Gastroesophageal sphincter (tissue), 4 donors: ENCODE measurements around the gene AREL1. TPM values are rescaled to one million over a fixed set of nuclear protein-coding genes. Genes with fewer than 3 reads are reported as not detected.

ENCODE experiments used
- ATAC-seq: fragments of 150-250 bp; one replicate; pipeline ENCODE4 v1.9.1; 2016; ENCODE audit warnings: mild to moderate bottlenecking, moderate library complexity
- H3K27ac ChIP-seq, 4 donors: fragments of 200-600 bp; sonication (generic) in 3 of 4; 1 replicate in 3 of 4; 2 replicates in 1 of 4; pipeline ENCODE4 v1.5.1; 2016 to 2019
- H3K27me3 ChIP-seq: fragments of 200-600 bp; sonication (generic); one replicate; pipeline ENCODE4 v1.5.1; 2019
- H3K36me3 ChIP-seq, 2 donors: fragments of 200-600 bp; sonication (generic); one replicate each; pipeline ENCODE4 v1.5.1; 2019; ENCODE audit warnings: control low read depth in 1 of 2
- H3K4me1 ChIP-seq, 3 donors: fragments of 200-600 bp; sonication (generic); 1 replicate in 2 of 3; 2 replicates in 1 of 3; pipeline ENCODE4 v1.5.1; 2016 to 2019; ENCODE audit warnings: control low read depth in 2 of 3
- H3K4me3 ChIP-seq, 2 donors: fragments of 200-600 bp; sonication (generic); one replicate each; pipeline ENCODE4 v1.5.1; 2019; ENCODE audit warnings: mild to moderate bottlenecking in 1 of 2, moderate library complexity in 1 of 2
- H3K9me3 ChIP-seq, 3 donors: fragments of 200-600 bp; sonication (generic); one replicate each; pipeline ENCODE4 v1.5.1; 2017 to 2019; ENCODE audit warnings: control low read depth in 2 of 3
- CTCF ChIP-seq, 4 experiments: fragments of 200-600 bp in 2 of 4; fragments of 450-650 bp in 2 of 4; sonication (generic) in 1 of 4; IDR thresholded peaks; one replicate each; pipeline ENCODE4 v1.5.1; 2017 to 2019; ENCODE audit warnings: antibody characterized with exemption in 4 of 4, mild to moderate bottlenecking in 2 of 4, moderate library complexity in 2 of 4
- EP300 ChIP-seq: sonication (generic); formaldehyde crosslinking; IDR thresholded peaks from one replicate; pipeline ENCODE4 v1.6.1; 2017; ENCODE audit warnings: antibody characterized with exemption, mild to moderate bottlenecking
- POLR2A ChIP-seq, 2 donors: fragments of 450-650 bp; IDR thresholded peaks; one replicate each; pipeline ENCODE4 v1.6.1; 2017; ENCODE audit warnings: antibody characterized with exemption in 2 of 2, mild to moderate bottlenecking in 2 of 2, moderate library complexity in 1 of 2
- POLR2AphosphoS5 ChIP-seq: sonication (generic); formaldehyde crosslinking; IDR thresholded peaks from one replicate; pipeline ENCODE4 v1.6.1; 2017; ENCODE audit warnings: antibody characterized with exemption
- WGBS, 2 donors: methylation state at CpG; one replicate each; pipeline ENCODE4 v1.1.5; 2018; ENCODE audit warnings: low coverage in 1 of 2; 5-methylcytosine and 5-hydroxymethylcytosine counted together
- total RNA-seq, 4 donors: library from RNA; depleted of rRNA; stranded (reverse); fragments of >200 nt; gene quantifications; one replicate each; pipeline ENCODE4 v1.1.0, GENCODE V29; 2016

The AREL1 gene
- total RNA-seq, 4 donors from 2014 or later: 14.3 to 39.9 (median 19.9) TPM

GRCh38 chr14:74754157-74754556 is 41.3 kb upstream of the AREL1 start:
- WGBS, 2 donors: 71 to 88% methylated on average over 2 of the region's 2 CpGs
- peaks cover 0 to 10% (median 0%) of the 10 kb centered on the region in 3 donors for H3K9me3 ChIP-seq
- H3K27ac ChIP-seq: no peak overlapping the region
- TF ChIP-seq EP300 (no peak), POLR2AphosphoS5 (no peak), POLR2A (IDR thresholded peaks at IDR 0.05) (no peak), CTCF (IDR thresholded peaks at IDR 0.05) (no peak)
- no peaks in the 10 kb centered on the region for H3K4me1 ChIP-seq
- no peaks in the 10 kb centered on the region for H3K36me3 ChIP-seq
- ATAC-seq: no peak
- H3K27me3 ChIP-seq: no peaks in the 10 kb centered on the region
- H3K4me3 ChIP-seq: no peak overlapping the region

- no peak for ATAC-seq
- H3K4me1 ChIP-seq: no peaks in the 10 kb centered on the region
- H3K27ac ChIP-seq: no peak overlapping the region
- WGBS, 2 donors: 80% methylated on average over 2 of the region's 2 CpGs
- no peaks in the 10 kb centered on the region for H3K27me3 ChIP-seq
- TF ChIP-seq EP300 (no peak), POLR2A (IDR thresholded peaks at IDR 0.05) (no peak), POLR2AphosphoS5 (no peak), CTCF (IDR thresholded peaks at IDR 0.05) (no peak)
- H3K36me3 ChIP-seq: no peaks in the 10 kb centered on the region
- peaks cover 0 to under 1% (median 0%) of the 10 kb centered on the region in 3 donors for H3K9me3 ChIP-seq
- no peak overlapping the region for H3K4me3 ChIP-seq
Measured at GRCh38 chr14:74747237-74747636, 34.4 kb upstream of the AREL1 start.

GRCh38 chr14:74739293-74740030 is 26.6 kb upstream of the AREL1 start:
- H3K9me3 ChIP-seq: no peaks in the 10 kb centered on the region
- no peak overlapping the region for H3K4me3 ChIP-seq
- no peak overlapping the region for H3K27ac ChIP-seq
- ATAC-seq: no peak
- WGBS, 2 donors: 89 to 93% methylated on average over 7 to 8 of the region's 8 CpGs
- peaks cover 0 to 56% of the 10 kb centered on the region in 2 donors for H3K36me3 ChIP-seq
- H3K4me1 ChIP-seq: no peaks in the 10 kb centered on the region
- H3K27me3 ChIP-seq: no peaks in the 10 kb centered on the region
- TF ChIP-seq POLR2AphosphoS5 (no peak), CTCF (IDR thresholded peaks at IDR 0.05) (no peak), POLR2A (IDR thresholded peaks at IDR 0.05) (no peak), EP300 (no peak)

- 95 to 100% methylated on average over 3 to 4 of the region's 4 CpGs for WGBS, 2 donors
- H3K36me3 ChIP-seq: peaks cover 0 to 72% of the 10 kb centered on the region in 2 donors
- TF ChIP-seq POLR2A (IDR thresholded peaks at IDR 0.05) (no peak), POLR2AphosphoS5 (no peak), CTCF (IDR thresholded peaks at IDR 0.05) (no peak), EP300 (no peak)
- no peaks in the 10 kb centered on the region for H3K9me3 ChIP-seq
- no peak overlapping the region for H3K27ac ChIP-seq
- H3K4me1 ChIP-seq: no peaks in the 10 kb centered on the region
- H3K4me3 ChIP-seq: no peak overlapping the region
- no peaks in the 10 kb centered on the region for H3K27me3 ChIP-seq
- ATAC-seq: no peak
Measured at GRCh38 chr14:74737753-74738325, 25.0 kb upstream of the AREL1 start.

GRCh38 chr14:74735125-74735524 is 22.2 kb upstream of the AREL1 start:
- TF ChIP-seq EP300 (no peak), POLR2A (IDR thresholded peaks at IDR 0.05) (no peak), POLR2AphosphoS5 (no peak), CTCF (IDR thresholded peaks at IDR 0.05) (no peak)
- no peak for ATAC-seq
- peaks cover 0 to 95% of the 10 kb centered on the region in 2 donors for H3K36me3 ChIP-seq
- no peaks in the 10 kb centered on the region for H3K27me3 ChIP-seq
- H3K4me3 ChIP-seq: no peak overlapping the region
- H3K4me1 ChIP-seq: no peaks in the 10 kb centered on the region
- no peaks in the 10 kb centered on the region for H3K9me3 ChIP-seq
- no peak overlapping the region for H3K27ac ChIP-seq
- WGBS, 2 donors: 86 to 89% methylated on average over 1 to 3 of the region's 4 CpGs
